Spinal cord (tissue), 10 donors: ENCODE data around the gene MAPKAPK3. TPM values are rescaled to one million over a fixed set of nuclear protein-coding genes. Genes with fewer than 3 reads are reported as not detected.
A peak's percentile ranks its signal among the peaks of the same experiment; 100 is the strongest.

Experiments
- DNase-seq, 6 donors: peaks; one replicate each; pipeline versions ENCODE4 v3.0.0 to v3.0.0-alpha.2; 2013 to 2015; ENCODE audit warnings: low spot score in 6 of 6, low read depth in 4 of 6
- H3K27ac ChIP-seq: one replicate; pipeline ENCODE4 v1.5.1; 2013; ENCODE audit warnings: low read depth, low read length, control low read depth
- H3K27me3 ChIP-seq: one replicate; pipeline ENCODE4 v1.6.1; 2013; ENCODE audit warnings: low read length; ENCODE audit not compliant: control insufficient read depth, insufficient read depth
- H3K36me3 ChIP-seq: one replicate; pipeline ENCODE4 v1.6.1; 2013; ENCODE audit warnings: low read length; ENCODE audit not compliant: control insufficient read depth, insufficient read depth
- H3K4me1 ChIP-seq: one replicate; pipeline ENCODE4 v1.6.1; 2013; ENCODE audit warnings: low read length; ENCODE audit not compliant: control insufficient read depth, insufficient read depth
- H3K4me3 ChIP-seq: one replicate; pipeline ENCODE4 v1.5.1; 2013; ENCODE audit warnings: low read depth, low read length, control low read depth
- H3K9me3 ChIP-seq: one replicate; pipeline ENCODE4 v1.6.1; 2013; ENCODE audit warnings: low read length; ENCODE audit not compliant: control insufficient read depth, insufficient read depth
- WGBS: methylation state at CpG from one replicate; pipeline ENCODE4 v1.1.5; 2013; ENCODE audit warnings: missing lambda C conversion rate; ENCODE audit not compliant: insufficient coverage; 5-methylcytosine and 5-hydroxymethylcytosine counted together
- polyA plus RNA-seq, 2 donors: library from polyadenylated mRNA; unstranded; fragments of 120-200 nt; gene quantifications; one replicate each; pipeline ENCODE4 v1.2.1, GENCODE V29; 2013; ENCODE audit not compliant: insufficient read length in 2 of 2
- total RNA-seq, 2 donors: library from RNA; depleted of rRNA in 1 of 2; stranded (reverse); fragments of 120-200 nt in 1 of 2; fragments of >200 nt in 1 of 2; gene quantifications; one replicate each; pipeline versions ENCODE4 v1.2.3 to v1.2.4, GENCODE V29; 2013 to 2014
- donor health status: healthy.

The MAPKAPK3 gene
- total and polyA plus RNA-seq, 4 donors = 12.4 to 24.4 (median 19.0) TPM

GRCh38 chr3:50606596-50606995 is 10.4 kb upstream of the MAPKAPK3 start:
- Histone ChIP-seq H3K27me3 (no peaks in the 10 kb centered on the region), H3K4me1 (peaks cover 33% of the 10 kb centered on the region), H3K27ac (no peak overlapping the region), H3K4me3 (no peak overlapping the region), H3K9me3 (no peaks in the 10 kb centered on the region), H3K36me3 (peaks cover 32% of the 10 kb centered on the region)
- 95% methylated on average over 3 of the region's 6 CpGs for WGBS
- no peak for DNase-seq

- H3K4me1 ChIP-seq = peaks cover 31% of the 10 kb centered on the region
- H3K9me3 ChIP-seq = no peaks in the 10 kb centered on the region
- no peak for DNase-seq
- H3K27ac ChIP-seq = no peak overlapping the region
- WGBS = 96% methylated on average over 29 of the region's 29 CpGs
- H3K36me3 ChIP-seq = peaks cover 32% of the 10 kb centered on the region
- no peak overlapping the region for H3K4me3 ChIP-seq
- H3K27me3 ChIP-seq = no peaks in the 10 kb centered on the region
These were observed 9.5 kb upstream of the MAPKAPK3 start for GRCh38 chr3:50607271-50608091.

DNA sequence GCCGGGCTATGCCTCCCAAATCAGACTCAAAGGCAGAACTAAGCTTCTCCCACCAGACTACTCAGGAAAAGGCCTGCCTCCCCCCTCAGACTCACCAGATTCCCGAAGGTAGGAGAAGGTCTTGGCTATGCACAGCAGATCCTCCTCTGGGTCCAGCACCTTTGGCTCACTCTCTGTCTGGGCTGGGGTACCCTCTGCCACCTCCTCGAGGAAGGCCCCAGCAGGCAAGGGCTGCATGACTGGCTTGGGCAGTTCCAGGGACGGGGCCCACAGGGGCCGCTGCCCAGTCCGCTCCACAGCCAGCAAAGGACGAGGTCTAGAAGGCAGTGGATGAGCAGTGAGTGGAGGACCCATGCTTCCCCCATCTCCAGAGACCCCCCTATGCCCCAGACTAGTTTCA is 8.7 kb upstream of the MAPKAPK3 start:
- peaks cover 32% of the 10 kb centered on the region for H3K36me3 ChIP-seq
- H3K4me1 ChIP-seq = peaks cover 33% of the 10 kb centered on the region
- H3K4me3 ChIP-seq = no peak overlapping the region
- no peaks in the 10 kb centered on the region for H3K9me3 ChIP-seq
- 92% methylated on average over 7 of the region's 7 CpGs for WGBS
- H3K27me3 ChIP-seq = no peaks in the 10 kb centered on the region
- no peak for DNase-seq
- no peak overlapping the region for H3K27ac ChIP-seq

- no peak for DNase-seq
- Histone ChIP-seq H3K4me1 (peaks cover 34% of the 10 kb centered on the region), H3K4me3 (no peak overlapping the region), H3K36me3 (peaks cover 31% of the 10 kb centered on the region), H3K9me3 (no peaks in the 10 kb centered on the region), H3K27ac (no peak overlapping the region), H3K27me3 (no peaks in the 10 kb centered on the region)
- WGBS = 85% methylated on average over 3 of the region's 5 CpGs
These were observed 7.7 kb upstream of the MAPKAPK3 start for GRCh38 chr3:50609071-50609762.

DNA sequence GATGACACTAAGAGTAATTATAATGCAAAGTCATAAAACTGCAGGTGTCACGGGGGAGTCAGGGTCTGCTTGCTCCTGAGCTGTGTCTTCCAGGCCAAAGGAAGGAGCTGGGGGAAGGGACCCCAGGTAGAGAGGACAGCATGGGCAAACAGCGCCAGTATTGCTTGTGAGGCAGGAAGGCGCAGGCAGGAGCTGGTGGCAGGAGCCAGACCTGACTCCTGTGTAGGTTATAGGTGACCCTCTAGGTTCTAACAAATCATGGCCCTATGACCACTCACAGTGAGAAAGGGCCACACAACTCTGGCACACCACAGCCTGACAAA is 7.2 kb upstream of the MAPKAPK3 start:
- H3K27me3 ChIP-seq = no peaks in the 10 kb centered on the region
- 83% methylated on average over 2 of the region's 3 CpGs for WGBS
- no peak for DNase-seq
- H3K9me3 ChIP-seq = no peaks in the 10 kb centered on the region
- H3K4me1 ChIP-seq = peaks cover 34% of the 10 kb centered on the region
- H3K4me3 ChIP-seq = no peak overlapping the region
- peaks cover 26% of the 10 kb centered on the region for H3K36me3 ChIP-seq
- H3K27ac ChIP-seq = no peak overlapping the region

DNA sequence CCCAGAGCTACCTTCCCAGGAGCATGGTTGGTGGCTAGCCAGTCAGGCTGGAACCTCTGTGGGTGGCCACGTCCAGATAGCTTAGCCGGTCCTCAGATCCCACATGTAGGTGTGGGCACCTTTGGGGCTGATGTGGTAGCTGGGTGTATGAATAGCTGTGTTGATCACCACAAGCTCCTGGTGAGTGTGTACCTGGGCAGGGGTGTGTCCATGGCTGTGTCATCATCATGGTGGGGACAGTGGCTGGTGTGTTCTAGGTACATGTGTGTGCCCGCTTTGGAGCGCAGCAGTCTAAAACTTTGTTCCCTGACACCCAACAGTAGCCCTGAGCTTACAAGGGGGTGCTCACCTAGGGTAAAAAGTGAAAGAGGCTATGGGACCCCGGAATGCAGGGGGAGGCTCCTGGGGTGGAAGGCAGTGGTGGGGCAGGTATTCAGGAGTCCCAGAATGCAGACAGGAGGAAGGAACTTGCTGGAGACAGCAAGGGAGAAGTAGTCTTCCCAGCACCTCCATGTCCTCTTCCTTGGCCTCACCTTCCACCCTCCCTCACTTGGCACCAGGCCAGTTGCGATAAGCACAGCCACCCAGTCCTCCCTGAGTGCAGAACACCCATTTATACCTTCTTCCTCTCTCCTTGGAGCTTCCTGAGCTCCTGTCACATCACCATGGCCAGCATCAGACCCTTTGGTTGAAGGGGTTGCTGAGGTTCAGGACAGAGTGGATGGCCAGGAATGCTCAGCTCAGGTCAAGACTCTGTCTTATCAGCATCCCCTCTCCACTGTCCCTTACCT is 6.6 kb upstream of the MAPKAPK3 start:
- Histone ChIP-seq H3K9me3 (no peaks in the 10 kb centered on the region), H3K4me3 (peak overlapping the region; percentile 71), H3K27me3 (no peaks in the 10 kb centered on the region), H3K4me1 (peaks cover 34% of the 10 kb centered on the region), H3K36me3 (peaks cover 20% of the 10 kb centered on the region), H3K27ac (peak overlapping the region; percentile 84)
- 100% methylated on average over 2 of the region's 6 CpGs for WGBS
- no peak for DNase-seq

DNA sequence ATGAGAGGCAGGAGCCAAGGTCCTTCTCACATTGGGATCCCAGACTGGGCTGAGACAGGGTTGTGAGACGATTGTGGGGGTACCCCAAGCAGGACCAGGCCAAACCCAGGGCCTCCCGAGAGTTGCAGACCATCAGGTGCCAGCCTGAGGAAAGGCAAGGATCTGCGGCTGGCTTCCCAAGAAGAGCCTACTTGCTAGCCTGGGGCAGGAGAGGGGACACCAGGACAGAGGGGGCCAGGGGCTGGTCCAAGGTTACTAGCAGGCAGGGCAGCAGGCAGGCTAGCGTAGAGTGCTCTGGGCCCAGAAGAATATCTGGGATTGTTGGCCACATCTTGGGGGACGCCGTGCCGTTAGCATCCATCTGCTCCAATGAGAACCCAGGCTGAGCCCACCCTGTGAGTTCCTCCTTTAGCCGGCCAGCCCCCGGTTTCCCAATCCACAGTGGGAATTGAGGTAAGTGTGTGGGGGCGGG is 5.9 kb upstream of the MAPKAPK3 start:
- WGBS = 31% methylated on average over 10 of the region's 10 CpGs
- Histone ChIP-seq H3K27ac (peak overlapping the region; percentile 84), H3K4me3 (peak overlapping the region; percentile 71), H3K9me3 (no peaks in the 10 kb centered on the region), H3K27me3 (no peaks in the 10 kb centered on the region), H3K4me1 (peaks cover 39% of the 10 kb centered on the region), H3K36me3 (peaks cover 20% of the 10 kb centered on the region)
- DNase-seq = no peak

- H3K27ac ChIP-seq = peak within 1 kb of the TSS; percentile 84
- peak within 1 kb of the TSS; percentile 71 for H3K4me3 ChIP-seq
- peaks cover 18% of the 10 kb centered on the region for H3K36me3 ChIP-seq
- no peaks in the 10 kb centered on the region for H3K9me3 ChIP-seq
- peak; percentile 73 to 97 (median 82) for DNase-seq
- under 1% methylated on average over 74 of the region's 75 CpGs for WGBS
- no peaks in the 10 kb centered on the region for H3K27me3 ChIP-seq
- peaks cover 45% of the 10 kb centered on the region for H3K4me1 ChIP-seq
These were observed 5.3 kb upstream of the MAPKAPK3 start, which contains the start of gene CISH for GRCh38 chr3:50611464-50612233. TSS of gene CISH (minus strand) at chr3:50611774. CDS start at chr3:50611650, 124 bp downstream.
